Anterior cingulate cortex (tissue), 58 donors: ENCODE data around the gene ALDH1B1.

Experiments
- DNase-seq, 58 donors: peaks; one replicate each; lab custom pipeline; 2025; lab: John Stamatoyannopoulos, UW

ALDH1B1 gene

GRCh38 chr9:38432922-38433510, 40.5 kb downstream of the ALDH1B1 start:
- DNase-seq, result no peak

- DNase-seq, result no peak
Measured at GRCh38 chr9:38434365-38434764, 41.9 kb downstream of the ALDH1B1 start.

GRCh38 chr9:38434853-38435252, 42.4 kb downstream of the ALDH1B1 start:
- no peak for DNase-seq

- no peak for DNase-seq
Measured at GRCh38 chr9:38435521-38435920, 43.0 kb downstream of the ALDH1B1 start.

- no peak for DNase-seq
Measured at GRCh38 chr9:38436708-38437107, 44.2 kb downstream of the ALDH1B1 start.

- no peak for DNase-seq
Measured at GRCh38 chr9:38437193-38437823, 44.8 kb downstream of the ALDH1B1 start.

GRCh38 chr9:38439291-38439915, 46.9 kb downstream of the ALDH1B1 start:
- no peak for DNase-seq

- DNase-seq, result no peak
Measured at GRCh38 chr9:38439916-38440301, 47.4 kb downstream of the ALDH1B1 start.

GRCh38 chr9:38440516-38440915, 48.0 kb downstream of the ALDH1B1 start:
- DNase-seq, result no peak

GRCh38 chr9:38441347-38442085, 49.0 kb downstream of the ALDH1B1 start:
- DNase-seq, result no peak

GRCh38 chr9:38442473-38443096, 50.1 kb downstream of the ALDH1B1 start:
- DNase-seq, result no peak

GRCh38 chr9:38443181-38443580, 50.7 kb downstream of the ALDH1B1 start:
- no peak for DNase-seq

GRCh38 chr9:38443597-38443996, 51.1 kb downstream of the ALDH1B1 start:
- DNase-seq, result no peak

- no peak for DNase-seq
Measured at GRCh38 chr9:38445154-38446043, 52.9 kb downstream of the ALDH1B1 start.

GRCh38 chr9:38447703-38448102, 55.2 kb downstream of the ALDH1B1 start:
- DNase-seq, result no peak
